Suprapubic skin (tissue), 4 donors: ENCODE data around the gene MAGIX.

Experiments used
- EP300 ChIP-seq: sonication (generic); formaldehyde crosslinking; IDR thresholded peaks from one replicate; pipeline ENCODE4 v1.6.1; 2017; ENCODE audit warnings: antibody characterized with exemption
- POLR2A ChIP-seq, 2 donors: fragments of 450-650 bp; IDR thresholded peaks; one replicate each; pipeline ENCODE4 v1.6.1; 2017; ENCODE audit warnings: antibody characterized with exemption in 2 of 2, mild to moderate bottlenecking in 2 of 2, moderate library complexity in 2 of 2
- POLR2AphosphoS5 ChIP-seq, 3 donors: sonication (generic); formaldehyde crosslinking; IDR thresholded peaks; one replicate each; pipeline ENCODE4 v1.6.1; 2017; ENCODE audit warnings: antibody characterized with exemption in 3 of 3
- TF ChIP-seq, protein P1 (sequence below), 2 donors: fragments of 200-600 bp in 1 of 2; fragments of 450-650 bp in 1 of 2; sonication (generic) in 1 of 2; IDR thresholded peaks; one replicate each; pipeline ENCODE4 v1.5.1; 2016 to 2019; ENCODE audit warnings: antibody characterized with exemption in 2 of 2, mild to moderate bottlenecking in 1 of 2, moderate library complexity in 1 of 2

DNA sequence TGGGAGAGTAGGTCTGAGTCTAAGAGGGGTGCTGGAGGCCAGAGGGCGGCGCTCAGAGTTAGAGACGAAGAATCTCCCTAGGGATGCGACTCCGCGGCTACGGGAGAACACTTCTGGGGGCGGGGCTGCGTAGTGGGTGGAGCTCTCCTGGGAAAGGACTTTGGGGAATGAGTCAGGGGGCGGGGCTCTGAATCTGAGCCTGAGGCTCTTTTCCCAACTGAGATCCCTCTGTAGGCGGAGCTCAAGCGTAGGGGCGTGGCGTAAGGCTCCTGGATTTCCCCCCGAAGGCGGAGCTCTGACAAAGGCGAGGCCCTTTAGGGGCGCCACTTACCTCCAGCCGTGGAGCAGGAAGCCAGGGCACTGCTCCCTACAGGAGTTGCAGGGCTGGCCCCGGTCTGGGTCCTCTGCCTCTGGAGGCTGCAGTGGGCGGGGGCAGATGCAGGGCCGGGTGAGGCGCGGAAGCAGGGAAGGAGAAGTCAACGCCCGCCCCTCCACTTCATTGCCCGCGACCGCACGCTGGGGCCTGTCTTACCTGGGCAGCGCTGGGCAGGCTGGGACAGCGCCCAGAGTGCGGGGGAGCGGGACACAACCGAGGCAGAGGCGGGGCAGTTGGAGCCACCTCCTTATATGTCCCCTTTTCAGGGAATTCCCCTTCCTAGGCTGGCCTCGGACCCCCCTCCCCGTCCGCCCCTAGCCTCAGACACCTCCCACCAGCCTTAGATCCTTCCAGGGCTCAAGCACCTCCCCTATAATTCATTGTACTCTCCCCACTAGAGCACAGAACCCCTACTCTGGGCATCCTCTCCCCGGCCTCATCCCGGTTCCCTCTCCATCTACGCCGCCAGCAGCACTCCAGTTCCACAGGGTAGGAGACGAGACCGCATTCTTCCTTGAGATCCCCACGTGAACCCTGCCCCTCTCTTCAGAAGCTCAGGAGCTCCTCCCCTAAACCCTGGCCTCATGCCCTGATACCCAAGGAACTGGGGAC, 22.0 kb downstream of the MAGIX start:
- TF ChIP-seq, protein P1, sequence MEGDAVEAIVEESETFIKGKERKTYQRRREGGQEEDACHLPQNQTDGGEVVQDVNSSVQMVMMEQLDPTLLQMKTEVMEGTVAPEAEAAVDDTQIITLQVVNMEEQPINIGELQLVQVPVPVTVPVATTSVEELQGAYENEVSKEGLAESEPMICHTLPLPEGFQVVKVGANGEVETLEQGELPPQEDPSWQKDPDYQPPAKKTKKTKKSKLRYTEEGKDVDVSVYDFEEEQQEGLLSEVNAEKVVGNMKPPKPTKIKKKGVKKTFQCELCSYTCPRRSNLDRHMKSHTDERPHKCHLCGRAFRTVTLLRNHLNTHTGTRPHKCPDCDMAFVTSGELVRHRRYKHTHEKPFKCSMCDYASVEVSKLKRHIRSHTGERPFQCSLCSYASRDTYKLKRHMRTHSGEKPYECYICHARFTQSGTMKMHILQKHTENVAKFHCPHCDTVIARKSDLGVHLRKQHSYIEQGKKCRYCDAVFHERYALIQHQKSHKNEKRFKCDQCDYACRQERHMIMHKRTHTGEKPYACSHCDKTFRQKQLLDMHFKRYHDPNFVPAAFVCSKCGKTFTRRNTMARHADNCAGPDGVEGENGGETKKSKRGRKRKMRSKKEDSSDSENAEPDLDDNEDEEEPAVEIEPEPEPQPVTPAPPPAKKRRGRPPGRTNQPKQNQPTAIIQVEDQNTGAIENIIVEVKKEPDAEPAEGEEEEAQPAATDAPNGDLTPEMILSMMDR (IDR thresholded peaks at IDR 0.05): no peak
- TF ChIP-seq POLR2AphosphoS5 (IDR thresholded peaks at IDR 0.05): no peak
- TF ChIP-seq POLR2A (IDR thresholded peaks at IDR 0.05): no peak
- no peak for TF ChIP-seq EP300
